HepG2 (cell line): ENCODE results near the gene FXYD5. TPM values are rescaled to one million over a fixed set of nuclear protein-coding genes. Genes with fewer than 3 reads are reported as not detected.

Experiments used
- CC2D1A ChIP-seq: sonication (generic); formaldehyde crosslinking; IDR thresholded peaks from 2 replicates; pipeline ENCODE4 v1.8.1; 2023; ENCODE audit warnings: mild to moderate bottlenecking, missing genetic modification reagents
- CHD4 ChIP-seq: fragments of 200-600 bp; sonication (generic); IDR thresholded peaks from 2 replicates; pipeline ENCODE4 v1.7.0; 2017; ENCODE audit warnings: mild to moderate bottlenecking, low read length, borderline replicate concordance
- DPF2 ChIP-seq: sonication (generic); formaldehyde crosslinking; IDR thresholded peaks from 2 replicates; pipeline ENCODE4 v1.4.0; 2020; ENCODE audit warnings: mild to moderate bottlenecking, low read depth, missing genetic modification reagents, borderline replicate concordance
- HNF4G ChIP-seq, 2 experiments: sonication (generic) in 1 of 2; formaldehyde crosslinking in 1 of 2; IDR thresholded peaks; 2 replicates each; pipeline versions ENCODE4 v1.4.0 to v1.6.1; 2011 to 2020; ENCODE audit warnings: borderline replicate concordance in 2 of 2, low read depth in 2 of 2, mild to moderate bottlenecking in 2 of 2, low read length in 1 of 2, missing genetic modification reagents in 1 of 2, moderate library complexity in 1 of 2
- JARID2 ChIP-seq: sonication (generic); formaldehyde crosslinking; IDR thresholded peaks from 2 replicates; pipeline ENCODE4 v1.8.1; 2023; ENCODE audit warnings: missing genetic modification reagents, inconsistent platforms; ENCODE audit not compliant: insufficient replicate concordance
- MED13 ChIP-seq: sonication (generic); formaldehyde crosslinking; IDR thresholded peaks from 2 replicates; pipeline ENCODE4 v1.5.0; 2020; ENCODE audit warnings: missing genetic modification reagents
- MEIS2 ChIP-seq: sonication (generic); formaldehyde crosslinking; IDR thresholded peaks from 2 replicates; pipeline ENCODE4 v1.9.0; 2021; ENCODE audit warnings: mild to moderate bottlenecking, missing genetic modification reagents
- MIER2 ChIP-seq: IDR thresholded peaks from 2 replicates; pipeline ENCODE4 v1.6.1; 2016; ENCODE audit warnings: missing biosample characterization, missing genetic modification reagents
- MTA1 ChIP-seq: sonication (generic); formaldehyde crosslinking; IDR thresholded peaks from 2 replicates; pipeline ENCODE4 v1.4.0; 2020; ENCODE audit warnings: missing genetic modification reagents, mild to moderate bottlenecking, borderline replicate concordance
- NFKB2 ChIP-seq: sonication (generic); formaldehyde crosslinking; IDR thresholded peaks from 2 replicates; pipeline ENCODE4 v1.4.0; 2020; ENCODE audit warnings: missing genetic modification reagents, borderline replicate concordance
- NR2F2 ChIP-seq: IDR thresholded peaks from 2 replicates; pipeline ENCODE4 v1.6.1; 2012; ENCODE audit warnings: low read depth, inconsistent platforms, borderline replicate concordance
- NRL ChIP-seq: sonication (generic); formaldehyde crosslinking; IDR thresholded peaks from 2 replicates; pipeline ENCODE4 v1.5.0; 2020; ENCODE audit warnings: missing genetic modification reagents, mild to moderate bottlenecking, moderate library complexity, borderline replicate concordance
- PAX8 ChIP-seq: sonication (generic); formaldehyde crosslinking; IDR thresholded peaks from 2 replicates; pipeline ENCODE4 v1.8.0; 2022; ENCODE audit warnings: mild to moderate bottlenecking, missing genetic modification reagents, borderline replicate concordance
- RARA ChIP-seq: IDR thresholded peaks from 2 replicates; pipeline ENCODE4 v1.6.1; 2016; ENCODE audit warnings: missing genetic modification reagents, missing compliant biosample characterization
- SP4 ChIP-seq: sonication (generic); formaldehyde crosslinking; IDR thresholded peaks from 2 replicates; pipeline ENCODE4 v1.8.1; 2023; ENCODE audit warnings: mild to moderate bottlenecking, missing genetic modification reagents
- TBL1XR1 ChIP-seq: fragments of 150-350 bp; IDR thresholded peaks from 2 replicates; pipeline ENCODE4 v1.6.1; 2014; ENCODE audit warnings: borderline replicate concordance, low read length; ENCODE audit not compliant: partially characterized antibody
- TFDP2 ChIP-seq: sonication (generic); formaldehyde crosslinking; IDR thresholded peaks from 2 replicates; pipeline ENCODE4 v1.4.0; 2020; ENCODE audit warnings: missing genetic modification reagents
- YY1 ChIP-seq: IDR thresholded peaks from 2 replicates; pipeline ENCODE4 v1.6.1; 2011; ENCODE audit warnings: low read length, low read depth, moderate library complexity, mild to moderate bottlenecking; ENCODE audit not compliant: insufficient read depth, insufficient replicate concordance
- ZBTB7A ChIP-seq: sonication (generic); formaldehyde crosslinking; IDR thresholded peaks from 2 replicates; pipeline ENCODE4 v1.8.0; 2022; ENCODE audit warnings: mild to moderate bottlenecking, missing genetic modification reagents
- ZNF136 ChIP-seq: sonication (generic); formaldehyde crosslinking; IDR thresholded peaks from 2 replicates; pipeline ENCODE4 v1.8.1; 2022; ENCODE audit warnings: low read depth, mild to moderate bottlenecking, moderate library complexity, missing genetic modification reagents
- ZNF354B ChIP-seq: sonication (generic); formaldehyde crosslinking; IDR thresholded peaks from 2 replicates; pipeline ENCODE4 v1.8.0; 2022; ENCODE audit warnings: mild to moderate bottlenecking, missing genetic modification reagents
- ZNF446 ChIP-seq: sonication (generic); formaldehyde crosslinking; IDR thresholded peaks from 2 replicates; pipeline ENCODE4 v1.5.0; 2020; ENCODE audit warnings: mild to moderate bottlenecking, missing genetic modification reagents
- ZNF564 ChIP-seq: sonication (generic); formaldehyde crosslinking; IDR thresholded peaks from 2 replicates; pipeline ENCODE4 v1.8.1; 2023; ENCODE audit warnings: mild to moderate bottlenecking, missing genetic modification reagents
- ZNF713 ChIP-seq: sonication (generic); formaldehyde crosslinking; IDR thresholded peaks from 2 replicates; pipeline ENCODE4 v1.4.0; 2020; ENCODE audit warnings: mild to moderate bottlenecking, missing genetic modification reagents
- ZNF724P ChIP-seq: sonication (generic); formaldehyde crosslinking; IDR thresholded peaks from 2 replicates; pipeline ENCODE4 v1.8.0; 2022; ENCODE audit warnings: missing genetic modification reagents, borderline replicate concordance
- ZNF781 ChIP-seq: sonication (generic); formaldehyde crosslinking; IDR thresholded peaks from 2 replicates; pipeline ENCODE4 v1.5.1; 2020; ENCODE audit warnings: borderline replicate concordance, mild to moderate bottlenecking, missing genetic modification reagents; ENCODE audit errors: not compliant biosample characterization
- ZZZ3 ChIP-seq: sonication (generic); formaldehyde crosslinking; IDR thresholded peaks from 2 replicates; pipeline ENCODE4 v1.4.0; 2020; ENCODE audit warnings: missing genetic modification reagents, mild to moderate bottlenecking, borderline replicate concordance
- polyA plus RNA-seq, 8 experiments: library from polyadenylated mRNA; depleted of rRNA in 3 of 8; stranded (reverse) in 7 of 8; unstranded in 1 of 8; fragments of >200 nt; fragmentation: Illumina TruSeq in 4 of 8; extraction: Trizol in 4 of 8; gene quantifications; 2 replicates each; pipeline versions ENCODE4 v1.2.1 to v1.2.3, GENCODE V29; 2011 to 2016; ENCODE audit warnings: low read depth in 4 of 8, missing spikeins in 1 of 8, mixed read lengths in 1 of 8; ENCODE audit not compliant: insufficient read depth in 1 of 8
- total RNA-seq, 5 experiments: library from RNA; depleted of rRNA; stranded (reverse); fragments of >200 nt; fragmentation: Illumina TruSeq; extraction: Trizol; gene quantifications; 2 replicates each; pipeline ENCODE4 v1.2.3, GENCODE V29; 2016; ENCODE audit warnings: low read depth in 1 of 5
- TF ChIP-seq, protein P1 (sequence below): IDR thresholded peaks from 2 replicates; pipeline ENCODE4 v1.6.1; 2016; ENCODE audit warnings: mild to moderate bottlenecking
- TF ChIP-seq, protein P2 (sequence below): IDR thresholded peaks from 2 replicates; pipeline ENCODE4 v1.6.1; 2016; ENCODE audit warnings: missing genetic modification reagents, missing compliant biosample characterization

FXYD5 gene
- total and polyA plus RNA-seq, 2 of the 13 experiments (the other 11 are each of a cell fraction or from before 2014, with no cell fraction given), result 0.65 TPM; not detected in 1

- peak; percentile 72; the same call in 1 of the 2 replicates for TF ChIP-seq ZNF136 (CRISPR knock-in tag)
- TF ChIP-seq HNF4G (IDR thresholded peaks at IDR 0.05; ENCODE audit: borderline replicate concordance, low read depth, low read length), result no peak; the same call in 1 of the 2 replicates
- peak; percentile 45; the same call in 1 of the 2 replicates for TF ChIP-seq HNF4G (CRISPR knock-in tag; IDR thresholded peaks at IDR 0.05; ENCODE audit: borderline replicate concordance, low read depth)
- 0 out of 2 replicates have a peak, but pooled peaks have one; percentile 54 for TF ChIP-seq PAX8 (CRISPR knock-in tag)
- no peak for TF ChIP-seq JARID2 (CRISPR knock-in tag)
- TF ChIP-seq MED13 (CRISPR knock-in tag), result no peak
- TF ChIP-seq, protein P1, sequence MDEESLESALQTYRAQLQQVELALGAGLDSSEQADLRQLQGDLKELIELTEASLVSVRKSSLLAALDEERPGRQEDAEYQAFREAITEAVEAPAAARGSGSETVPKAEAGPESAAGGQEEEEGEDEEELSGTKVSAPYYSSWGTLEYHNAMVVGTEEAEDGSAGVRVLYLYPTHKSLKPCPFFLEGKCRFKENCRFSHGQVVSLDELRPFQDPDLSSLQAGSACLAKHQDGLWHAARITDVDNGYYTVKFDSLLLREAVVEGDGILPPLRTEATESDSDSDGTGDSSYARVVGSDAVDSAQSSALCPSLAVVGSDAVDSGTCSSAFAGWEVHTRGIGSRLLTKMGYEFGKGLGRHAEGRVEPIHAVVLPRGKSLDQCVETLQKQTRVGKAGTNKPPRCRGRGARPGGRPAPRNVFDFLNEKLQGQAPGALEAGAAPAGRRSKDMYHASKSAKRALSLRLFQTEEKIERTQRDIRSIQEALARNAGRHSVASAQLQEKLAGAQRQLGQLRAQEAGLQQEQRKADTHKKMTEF (CRISPR knock-in tag), result no peak
- TF ChIP-seq CHD4, result no peak
- TF ChIP-seq MTA1 (CRISPR knock-in tag), result peak; percentile 47; the same call in 1 of the 2 replicates
- TF ChIP-seq ZNF781 (CRISPR knock-in tag), result no peak
- TF ChIP-seq DPF2, result no peak
- no peak for TF ChIP-seq NR2F2
- no peak for TF ChIP-seq ZBTB7A (CRISPR knock-in tag)
- no peak for TF ChIP-seq NFKB2
- TF ChIP-seq SP4 (CRISPR knock-in tag), result no peak
- TF ChIP-seq YY1, result no peak
- peak; percentile 31; the same call in 1 of the 2 replicates for TF ChIP-seq ZZZ3
- no peak for TF ChIP-seq NRL (CRISPR knock-in tag)
- no peak for TF ChIP-seq MIER2
- TF ChIP-seq ZNF564 (CRISPR knock-in tag), result 0 out of 2 replicates have a peak, but pooled peaks have one; percentile 43
- no peak for TF ChIP-seq CC2D1A (CRISPR knock-in tag)
- peak; percentile 15; the same call in 1 of the 2 replicates for TF ChIP-seq MEIS2 (CRISPR knock-in tag)
- TF ChIP-seq TFDP2 (CRISPR knock-in tag), result no peak
- no peak for TF ChIP-seq ZNF724P (CRISPR knock-in tag)
- no peak for TF ChIP-seq RARA (CRISPR knock-in tag)
- no peak for TF ChIP-seq ZNF354B (CRISPR knock-in tag)
- TF ChIP-seq TBL1XR1, result no peak
- no peak for TF ChIP-seq ZNF446
- no peak for TF ChIP-seq ZNF713 (CRISPR knock-in tag)
- TF ChIP-seq, protein P2, sequence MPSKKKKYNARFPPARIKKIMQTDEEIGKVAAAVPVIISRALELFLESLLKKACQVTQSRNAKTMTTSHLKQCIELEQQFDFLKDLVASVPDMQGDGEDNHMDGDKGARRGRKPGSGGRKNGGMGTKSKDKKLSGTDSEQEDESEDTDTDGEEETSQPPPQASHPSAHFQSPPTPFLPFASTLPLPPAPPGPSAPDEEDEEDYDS (CRISPR knock-in tag), result no peak
These were observed 16.1 kb upstream of the FXYD5 start, which contains the start of gene FXYD1 (continued) for GRCh38 chr19:35138305-35138892.
